Measurements from ENCODE around the gene PDE8B. TPM values are rescaled to one million over a fixed set of nuclear protein-coding genes. Genes with fewer than 3 reads are reported as not detected.

PDE8B gene
- total RNA-seq, 1 experiment from 2014 or later: 0.17 TPM

- no peak for TF ChIP-seq FOSL1 (IDR thresholded peaks at IDR 0.05; ENCODE audit: low read depth)
- TF ChIP-seq ATF3 (IDR thresholded peaks at IDR 0.05): no peak
- no peak for TF ChIP-seq MAX (IDR thresholded peaks at IDR 0.05)
- TF ChIP-seq EZH2 (IDR thresholded peaks at IDR 0.05): no peak
- no peak for TF ChIP-seq SP1 (IDR thresholded peaks at IDR 0.05; ENCODE audit: low read depth)
- no peak for TF ChIP-seq RAD21 (IDR thresholded peaks at IDR 0.05; ENCODE audit: low read depth)
- no peak for TF ChIP-seq ZNF274 (IDR thresholded peaks at IDR 0.05; ENCODE audit: low read depth, low read length)
- TF ChIP-seq ZBTB33 (IDR thresholded peaks at IDR 0.05; ENCODE audit: extremely low read depth, insufficient replicate concordance, low read length): no peak
These were observed 100.7 kb downstream of the PDE8B start for GRCh38 chr5:77311214-77311571.

GRCh38 chr5:77312413-77312812, 101.9 kb downstream of the PDE8B start:
- no peak for DNase-seq (ENCODE audit: low read depth, low spot score)
- TF ChIP-seq SIN3A (IDR thresholded peaks at IDR 0.05; ENCODE audit: low read depth) (no peak), POLR2AphosphoS5 (IDR thresholded peaks at IDR 0.05; ENCODE audit: low read depth, low read length) (no peak), POLR2A (IDR thresholded peaks at IDR 0.05; ENCODE audit: borderline replicate concordance, extremely low read depth, insufficient read depth, insufficient read length) (no peak), TCF7L2 (IDR thresholded peaks at IDR 0.05; ENCODE audit: borderline replicate concordance, extremely low read depth, insufficient read depth, insufficient read length) (no peak), CEBPB (IDR thresholded peaks at IDR 0.05; ENCODE audit: low read depth) (no peak), ZFX (IDR thresholded peaks at IDR 0.05) (no peak), JUND (IDR thresholded peaks at IDR 0.05) (no peak), CBX3 (IDR thresholded peaks at IDR 0.05; ENCODE audit: low read depth) (no peak), ZBTB33 (IDR thresholded peaks at IDR 0.05; ENCODE audit: extremely low read depth, insufficient replicate concordance, low read length) (no peak), ZNF274 (IDR thresholded peaks at IDR 0.05; ENCODE audit: low read depth, low read length) (no peak), FOSL1 (IDR thresholded peaks at IDR 0.05; ENCODE audit: low read depth) (no peak), RAD21 (IDR thresholded peaks at IDR 0.05; ENCODE audit: low read depth) (no peak), SRF (IDR thresholded peaks at IDR 0.05; ENCODE audit: low read depth) (no peak), YY1 (IDR thresholded peaks at IDR 0.05; ENCODE audit: extremely low read depth, insufficient replicate concordance, low read depth, low read length) (no peak)

More at GRCh38 chr5:77311214-77311571, 100.7 kb downstream of the PDE8B start:
- Histone ChIP-seq H3K27me3 (ENCODE audit: insufficient read depth, low read length) (no peaks in the 10 kb centered on the region), H4K20me1 (ENCODE audit: insufficient read depth) (no peaks in the 10 kb centered on the region), H3K4me1 (ENCODE audit: control insufficient read depth in 1 of 2, insufficient read depth in 2 of 2, low read length in 2 of 2) (no peaks in the 10 kb centered on the region), H3K79me2 (ENCODE audit: insufficient read depth, low read length) (no peaks in the 10 kb centered on the region), H3K4me3 (replicated peaks in 1 of 2; ENCODE audit: low read depth in 1 of 2, low read length in 2 of 2) (no peak overlapping the region), H3K9ac (ENCODE audit: low read length) (no peak overlapping the region), H3K9me2 (ENCODE audit: insufficient read depth) (no peaks in the 10 kb centered on the region), H2AFZ (ENCODE audit: low read depth, low read length, poor library complexity, severe bottlenecking) (no peak overlapping the region), H3K4me2 (ENCODE audit: low read length) (no peak overlapping the region), H3K27ac (ENCODE audit: low read depth, low read length) (no peak overlapping the region), H3K36me3 (ENCODE audit: control insufficient read depth in 1 of 2, insufficient read depth in 2 of 2, low read length in 2 of 2) (no peaks in the 10 kb centered on the region), H3K9me3 (ENCODE audit: control insufficient read depth in 1 of 2, insufficient read depth in 1 of 2, low read depth in 1 of 2, low read length in 2 of 2) (no peaks in the 10 kb centered on the region)
- CTCF ChIA-PET: no interaction called here
- POLR2A ChIA-PET: no interaction called here
- RAD21 ChIA-PET (ENCODE audit: low non-redundant PET in 1 of 2, low total read pairs in 2 of 2, uncharacterized antibody in 2 of 2, unreplicated experiment in 2 of 2): no interaction called here
- no peak for DNase-seq (ENCODE audit: low read depth, low spot score)
- intact Hi-C loops (cut with micrococcal nuclease): no loop called here
- no peak for ATAC-seq
- BruUV-seq (replicated peaks): no TSS peak

More at GRCh38 chr5:77312413-77312812, 101.9 kb downstream of the PDE8B start:
- no peak overlapping the region for H2AFZ ChIP-seq (ENCODE audit: low read depth, low read length, poor library complexity, severe bottlenecking)
- H3K27me3 ChIP-seq (ENCODE audit: insufficient read depth, low read length): no peaks in the 10 kb centered on the region
- no peaks in the 10 kb centered on the region for H3K9me3 ChIP-seq (ENCODE audit: control insufficient read depth in 1 of 2, insufficient read depth in 1 of 2, low read depth in 1 of 2, low read length in 2 of 2)
- ChIA-PET CTCF (no interaction called here), RAD21 (ENCODE audit: low non-redundant PET in 1 of 2, low total read pairs in 2 of 2, uncharacterized antibody in 2 of 2, unreplicated experiment in 2 of 2) (no interaction called here), POLR2A (no interaction called here)
- no peak overlapping the region for H3K27ac ChIP-seq (ENCODE audit: low read depth, low read length)
- H3K4me1 ChIP-seq (ENCODE audit: control insufficient read depth in 1 of 2, insufficient read depth in 2 of 2, low read length in 2 of 2): no peaks in the 10 kb centered on the region
- H3K9me2 ChIP-seq (ENCODE audit: insufficient read depth): no peaks in the 10 kb centered on the region
- intact Hi-C loops (cut with micrococcal nuclease): no loop called here
- no peaks in the 10 kb centered on the region for H3K79me2 ChIP-seq (ENCODE audit: insufficient read depth, low read length)
- BruUV-seq (replicated peaks): no TSS peak
- no peaks in the 10 kb centered on the region for H4K20me1 ChIP-seq (ENCODE audit: insufficient read depth)
- no peaks in the 10 kb centered on the region for H3K36me3 ChIP-seq (ENCODE audit: control insufficient read depth in 1 of 2, insufficient read depth in 2 of 2, low read length in 2 of 2)
- no peak overlapping the region for H3K4me2 ChIP-seq (ENCODE audit: low read length)
- no peak overlapping the region for H3K9ac ChIP-seq (ENCODE audit: low read length)
- H3K4me3 ChIP-seq (replicated peaks in 1 of 2; ENCODE audit: low read depth in 1 of 2, low read length in 2 of 2): no peak overlapping the region
- ATAC-seq: no peak

All from HCT116 (cell line).